ENCODE results near the gene ASB6. TPM values are rescaled to one million over a fixed set of nuclear protein-coding genes. Genes with fewer than 3 reads are reported as not detected.
A peak's percentile ranks its signal among the peaks of the same experiment; 100 is the strongest.

Gene ASB6
- polyA plus RNA-seq, 2 of the 4 experiments (the other 2 are of a cell fraction): 9.2 to 17.3 TPM

DNA sequence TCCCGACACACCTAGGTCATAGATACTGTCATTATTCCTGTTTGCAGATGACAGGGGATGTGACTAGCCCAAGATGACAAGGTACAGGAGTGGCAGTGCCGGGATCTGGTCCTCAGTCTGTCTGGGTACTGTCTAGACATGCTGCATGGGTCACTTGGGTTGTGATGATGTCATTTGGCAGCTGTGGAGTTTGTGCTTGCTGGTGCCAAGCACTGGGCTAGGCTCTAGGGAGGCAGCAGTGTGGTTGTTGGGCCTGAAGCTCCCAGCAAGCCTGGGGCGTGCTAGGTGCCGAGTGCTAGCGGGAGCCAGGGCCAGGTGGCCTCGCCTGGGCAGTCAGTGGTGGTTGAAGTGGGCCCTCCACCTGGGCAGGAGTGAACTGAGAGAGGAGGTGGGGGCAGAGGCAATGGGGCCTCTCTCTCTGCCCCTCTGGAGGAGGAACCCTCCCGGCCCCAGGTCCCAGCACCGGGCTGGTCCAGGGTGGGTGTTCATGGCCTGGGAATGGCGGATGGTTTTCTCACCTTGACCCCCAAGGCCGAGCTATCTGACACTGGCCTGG is 8.8 kb upstream of the ASB6 start:
- Histone ChIP-seq H3K4me2 (no peak overlapping the region), H3K4me3 (no peak overlapping the region), H3K4me1 (peaks cover 7% of the 10 kb centered on the region; the same call in 1 of the 3 replicates), H3K27ac (peak overlapping the region; percentile 11 to 38; a peak in 1 of 6 replicates), H3K9me3 (no peaks in the 10 kb centered on the region)
- ATAC-seq (peak; percentile 9 to 12; a peak in 1 of 6 replicates), DNase-seq (ENCODE audit: low read depth in 1 of 2, low spot score in 1 of 2) (peak in 1 of 2 experiments; percentile 42), FAIRE-seq (no peak)
- WGBS (ENCODE audit: missing lambda C conversion rate): 82% methylated on average over 7 of the region's 10 CpGs
- TF ChIP-seq HOXB13 (CRISPR knock-in tag; IDR thresholded peaks at IDR 0.05; ENCODE audit: low read depth) (no peak), EHMT2 (IDR thresholded peaks at IDR 0.05; ENCODE audit: low read depth) (no peak), SREBF2 (IDR thresholded peaks at IDR 0.05) (no peak), RNF2 (IDR thresholded peaks at IDR 0.05; ENCODE audit: borderline replicate concordance, low read depth) (no peak), ZNF302 (CRISPR knock-in tag; IDR thresholded peaks at IDR 0.05) (no peak), EP300 (IDR thresholded peaks at IDR 0.05) (no peak), CHD2 (IDR thresholded peaks at IDR 0.05; ENCODE audit: low read length, partially characterized antibody) (no peak), KDM5A (IDR thresholded peaks at IDR 0.05) (no peak), MYC (IDR thresholded peaks at IDR 0.05; ENCODE audit: borderline replicate concordance, low read length) (no peak), NPAS2 (CRISPR knock-in tag; IDR thresholded peaks at IDR 0.05; ENCODE audit: borderline replicate concordance) (no peak)
- TF ChIP-seq, protein P1, sequence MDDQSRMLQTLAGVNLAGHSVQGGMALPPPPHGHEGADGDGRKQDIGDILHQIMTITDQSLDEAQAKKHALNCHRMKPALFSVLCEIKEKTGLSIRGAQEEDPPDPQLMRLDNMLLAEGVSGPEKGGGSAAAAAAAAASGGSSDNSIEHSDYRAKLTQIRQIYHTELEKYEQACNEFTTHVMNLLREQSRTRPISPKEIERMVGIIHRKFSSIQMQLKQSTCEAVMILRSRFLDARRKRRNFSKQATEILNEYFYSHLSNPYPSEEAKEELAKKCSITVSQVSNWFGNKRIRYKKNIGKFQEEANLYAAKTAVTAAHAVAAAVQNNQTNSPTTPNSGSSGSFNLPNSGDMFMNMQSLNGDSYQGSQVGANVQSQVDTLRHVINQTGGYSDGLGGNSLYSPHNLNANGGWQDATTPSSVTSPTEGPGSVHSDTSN (IDR thresholded peaks at IDR 0.05): no peak
- ChIA-PET CTCF (interaction anchor here (1.0 to 4.4 kb wide), 4 partner anchors 8 to 133 kb away, joined by 3 to 24 read pairs (median 5); partner anchors contain the start of gene ASB6), POLR2A (no interaction called here)

- Histone ChIP-seq H3K27ac (peak overlapping the region in 1 of 2 experiments; percentile 48; a peak in 1 of 6 replicates), H3K9me3 (no peaks in the 10 kb centered on the region), H3K4me3 (no peak overlapping the region), H3K4me2 (no peak overlapping the region), H3K4me1 (peaks cover 7% of the 10 kb centered on the region; the same call in 1 of the 3 replicates)
- DNase-seq (ENCODE audit: low read depth in 1 of 2, low spot score in 1 of 2): no peak
- POLR2A ChIA-PET: no interaction called here
- no peak for FAIRE-seq
- CTCF ChIA-PET: interaction anchor here (1.0 to 4.4 kb wide), 7 partner anchors 8 to 140 kb away, joined by 3 to 24 read pairs (median 4); partner anchors contain the start of gene ASB6
- 83% methylated on average over 19 of the region's 20 CpGs for WGBS (ENCODE audit: missing lambda C conversion rate)
- no peak for ATAC-seq
- no peak for TF ChIP-seq MAX (IDR thresholded peaks at IDR 0.05)
- TF ChIP-seq, protein P2, sequence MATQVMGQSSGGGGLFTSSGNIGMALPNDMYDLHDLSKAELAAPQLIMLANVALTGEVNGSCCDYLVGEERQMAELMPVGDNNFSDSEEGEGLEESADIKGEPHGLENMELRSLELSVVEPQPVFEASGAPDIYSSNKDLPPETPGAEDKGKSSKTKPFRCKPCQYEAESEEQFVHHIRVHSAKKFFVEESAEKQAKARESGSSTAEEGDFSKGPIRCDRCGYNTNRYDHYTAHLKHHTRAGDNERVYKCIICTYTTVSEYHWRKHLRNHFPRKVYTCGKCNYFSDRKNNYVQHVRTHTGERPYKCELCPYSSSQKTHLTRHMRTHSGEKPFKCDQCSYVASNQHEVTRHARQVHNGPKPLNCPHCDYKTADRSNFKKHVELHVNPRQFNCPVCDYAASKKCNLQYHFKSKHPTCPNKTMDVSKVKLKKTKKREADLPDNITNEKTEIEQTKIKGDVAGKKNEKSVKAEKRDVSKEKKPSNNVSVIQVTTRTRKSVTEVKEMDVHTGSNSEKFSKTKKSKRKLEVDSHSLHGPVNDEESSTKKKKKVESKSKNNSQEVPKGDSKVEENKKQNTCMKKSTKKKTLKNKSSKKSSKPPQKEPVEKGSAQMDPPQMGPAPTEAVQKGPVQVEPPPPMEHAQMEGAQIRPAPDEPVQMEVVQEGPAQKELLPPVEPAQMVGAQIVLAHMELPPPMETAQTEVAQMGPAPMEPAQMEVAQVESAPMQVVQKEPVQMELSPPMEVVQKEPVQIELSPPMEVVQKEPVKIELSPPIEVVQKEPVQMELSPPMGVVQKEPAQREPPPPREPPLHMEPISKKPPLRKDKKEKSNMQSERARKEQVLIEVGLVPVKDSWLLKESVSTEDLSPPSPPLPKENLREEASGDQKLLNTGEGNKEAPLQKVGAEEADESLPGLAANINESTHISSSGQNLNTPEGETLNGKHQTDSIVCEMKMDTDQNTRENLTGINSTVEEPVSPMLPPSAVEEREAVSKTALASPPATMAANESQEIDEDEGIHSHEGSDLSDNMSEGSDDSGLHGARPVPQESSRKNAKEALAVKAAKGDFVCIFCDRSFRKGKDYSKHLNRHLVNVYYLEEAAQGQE (IDR thresholded peaks at IDR 0.05): no peak
- TF ChIP-seq CTCF (IDR thresholded peaks at IDR 0.05): no peak
- TF ChIP-seq GATA3 (IDR thresholded peaks at IDR 0.05; ENCODE audit: borderline replicate concordance): no peak
- no peak for TF ChIP-seq FOSL2 (IDR thresholded peaks at IDR 0.05)
- TF ChIP-seq FOSL2 (CRISPR knock-in tag; IDR thresholded peaks at IDR 0.05): no peak
- no peak for TF ChIP-seq MAFK (IDR thresholded peaks at IDR 0.05; ENCODE audit: partially characterized antibody)
- TF ChIP-seq RAD21 (conservative IDR thresholded peaks at IDR 0.05 in 1 of 2, IDR thresholded peaks at IDR 0.05 in 1 of 2): no peak
- TF ChIP-seq MYC (IDR thresholded peaks at IDR 0.05; ENCODE audit: borderline replicate concordance, low read length): no peak
- no peak for TF ChIP-seq TP53 (CRISPR knock-in tag; IDR thresholded peaks at IDR 0.05)
- TF ChIP-seq RCOR1 (IDR thresholded peaks at IDR 0.05; ENCODE audit: low read depth, low read length): no peak
- no peak for TF ChIP-seq MAZ (IDR thresholded peaks at IDR 0.05; ENCODE audit: borderline replicate concordance, low read depth, low read length)
- no peak for TF ChIP-seq RARB (CRISPR knock-in tag; IDR thresholded peaks at IDR 0.05)
- TF ChIP-seq ZC3H11A (IDR thresholded peaks at IDR 0.05): no peak
- TF ChIP-seq, protein P1 (IDR thresholded peaks at IDR 0.05): no peak
- no peak for TF ChIP-seq HEYL (CRISPR knock-in tag; IDR thresholded peaks at IDR 0.05)
- TF ChIP-seq KDM5A (IDR thresholded peaks at IDR 0.05): no peak
- no peak for TF ChIP-seq CEBPB (IDR thresholded peaks at IDR 0.05)
- TF ChIP-seq EHF (CRISPR knock-in tag; IDR thresholded peaks at IDR 0.05): no peak
- no peak for TF ChIP-seq ZSCAN20 (CRISPR knock-in tag; IDR thresholded peaks at IDR 0.05)
These were observed 8.1 kb upstream of the ASB6 start for GRCh38 chr9:129649726-129650679.
